Cardiac septum (tissue), 1 donor: Measurements from ENCODE around the gene ADRA1B. TPM values are rescaled to one million over a fixed set of nuclear protein-coding genes. Genes with fewer than 3 reads are reported as not detected.
A peak's percentile ranks its signal among the peaks of the same experiment; 100 is the strongest.
"Not testable (repeated sequence)": the region's sequence is repeated elsewhere in the genome, so short reads cannot be mapped to it uniquely, and the experiment has no call there.

ENCODE experiments used
- DNase-seq: peaks from one replicate; pipeline ENCODE4 v3.0.0-alpha.2; 2020; ENCODE audit warnings: low spot score
- intact Hi-C: fragments of 100-400 bp; cut with DNase I; formaldehyde crosslinking; loops from one replicate; pipeline ENCODE4 v1.14.0; 2022
- total RNA-seq: library from RNA; stranded (reverse); fragmentation: NEBNext Ultra II Directional; extraction: Animal tissue kit (Norgen Biotek cat#: 25700); gene quantifications from one replicate; pipeline ENCODE4 v1.2.1, GENCODE V29; 2021
- donor health status: DM: no; HTN: no; CAD: no.

The ADRA1B gene
- total RNA-seq, 1 donor from 2014 or later = 4.9 TPM

DNA sequence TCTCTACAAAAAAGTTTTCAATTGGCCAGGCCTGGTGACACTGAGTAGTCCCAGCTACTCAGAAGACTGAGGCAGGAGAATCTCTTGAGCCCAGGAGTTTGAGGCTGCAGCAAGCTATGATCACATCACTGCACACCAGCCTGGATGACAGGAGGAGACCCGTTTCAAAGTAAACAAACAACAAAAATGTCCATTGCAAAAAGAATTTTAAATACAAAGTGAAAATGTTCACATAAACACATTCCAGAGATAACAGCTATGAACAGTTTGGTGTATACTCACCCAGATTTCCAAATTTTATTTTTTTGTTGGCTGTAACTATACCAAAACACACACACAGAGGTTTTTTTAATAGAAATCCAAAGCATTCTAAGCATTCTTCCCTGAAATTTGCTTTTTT lies 39.8 kb downstream of the ADRA1B start:
- no peak for DNase-seq
- intact Hi-C loops = no loop called here

- intact Hi-C loops = no loop called here
- peak; percentile 31 for DNase-seq
These were observed 45.2 kb downstream of the ADRA1B start for GRCh38 chr5:159961176-159962160.

DNA sequence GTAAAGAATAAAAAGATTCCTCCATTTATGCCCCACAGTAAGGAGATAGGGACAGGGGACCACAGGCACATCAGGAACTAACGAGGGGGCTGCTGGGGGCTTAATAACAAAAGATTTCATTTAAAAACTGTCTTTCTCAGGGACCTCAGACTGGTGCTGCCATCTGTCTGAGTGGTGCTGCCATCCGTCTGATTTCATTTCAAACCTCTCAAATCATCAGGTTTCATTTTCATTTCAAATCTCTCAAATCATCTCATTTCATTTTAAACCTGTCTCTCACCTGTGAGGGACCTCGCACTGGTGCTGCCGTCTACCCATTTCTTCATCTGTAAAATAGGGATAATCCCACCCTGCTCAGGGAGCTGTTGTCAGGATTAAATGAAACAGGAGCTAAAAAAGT lies 45.9 kb downstream of the ADRA1B start:
- intact Hi-C loops = no loop called here
- no peak for DNase-seq

DNA sequence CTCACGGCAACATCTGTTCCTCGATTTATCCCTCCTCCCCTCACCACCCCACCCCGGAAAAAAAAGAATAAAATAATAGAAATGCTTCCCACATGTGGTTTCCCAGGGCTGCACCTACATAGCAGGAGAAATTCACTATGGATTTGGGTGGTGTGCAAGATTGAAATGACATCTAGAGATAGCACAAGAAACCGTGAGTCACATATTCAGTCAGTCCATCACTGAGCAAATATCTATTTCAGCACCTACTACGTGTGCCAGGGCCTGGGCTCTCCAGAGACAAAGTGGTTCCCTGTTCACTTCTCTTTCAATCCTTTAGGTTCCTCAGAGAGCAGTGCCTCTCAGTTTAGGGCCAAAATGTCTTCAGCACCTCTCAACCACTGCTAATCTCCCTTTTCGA lies 47.7 kb downstream of the ADRA1B start:
- intact Hi-C loops = no loop called here
- DNase-seq = peak; percentile 35

- intact Hi-C loops = loop anchor here (5.0 kb wide), 1 partner anchor 448 kb away; no protein-coding TSS in a partner anchor
- peak; percentile 74 for DNase-seq
These were observed 49.0 kb downstream of the ADRA1B start for GRCh38 chr5:159965031-159965837.

DNA sequence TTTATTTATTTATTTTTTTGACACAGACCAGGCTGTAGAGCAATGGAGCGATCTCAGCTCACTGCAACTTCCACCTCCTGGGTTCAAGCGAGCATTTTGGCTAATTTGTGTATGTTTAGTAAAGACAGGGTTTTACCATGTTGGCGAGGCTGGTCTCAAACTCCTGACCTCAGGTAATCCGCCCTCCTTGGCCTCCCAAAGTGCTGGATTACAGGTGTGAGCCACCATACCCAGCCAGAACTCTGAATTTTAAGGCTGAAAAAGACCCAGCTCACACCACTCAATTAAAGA lies 49.5 kb downstream of the ADRA1B start:
- not testable (repeated sequence) for DNase-seq
- intact Hi-C loops = loop anchor here (5.0 kb wide), 1 partner anchor 448 kb away; no protein-coding TSS in a partner anchor

- intact Hi-C loops = loop anchor here (5.0 kb wide), 1 partner anchor 453 kb away; no protein-coding TSS in a partner anchor
- DNase-seq = no peak
These were observed 53.7 kb downstream of the ADRA1B start for GRCh38 chr5:159969966-159970365.

DNA sequence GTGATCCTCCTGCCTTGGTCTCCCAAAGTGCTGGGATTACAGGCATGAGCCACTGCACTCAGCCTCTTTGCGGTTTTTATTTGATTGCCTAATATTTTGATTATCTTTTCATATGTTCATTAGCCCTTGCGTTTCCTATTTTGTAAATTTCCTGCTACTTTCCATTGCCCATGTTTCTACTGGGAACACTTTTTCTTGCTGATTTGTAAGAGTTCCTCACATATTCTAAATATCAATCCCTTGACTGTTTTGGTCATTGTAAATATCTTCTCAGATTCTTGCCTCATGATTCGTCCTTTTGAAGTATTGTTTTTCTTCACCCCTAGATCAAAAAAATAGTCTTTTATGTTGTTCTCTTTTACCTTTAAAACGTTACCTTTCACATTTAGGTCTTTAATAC lies 54.8 kb downstream of the ADRA1B start:
- DNase-seq = no peak
- intact Hi-C loops = no loop called here

- intact Hi-C loops = no loop called here
- DNase-seq = peak; percentile 43
These were observed 55.2 kb downstream of the ADRA1B start for GRCh38 chr5:159971514-159971913.

GRCh38 chr5:159971931-159972461 lies 55.7 kb downstream of the ADRA1B start:
- peak; percentile 31 for DNase-seq
- intact Hi-C loops = no loop called here

DNA sequence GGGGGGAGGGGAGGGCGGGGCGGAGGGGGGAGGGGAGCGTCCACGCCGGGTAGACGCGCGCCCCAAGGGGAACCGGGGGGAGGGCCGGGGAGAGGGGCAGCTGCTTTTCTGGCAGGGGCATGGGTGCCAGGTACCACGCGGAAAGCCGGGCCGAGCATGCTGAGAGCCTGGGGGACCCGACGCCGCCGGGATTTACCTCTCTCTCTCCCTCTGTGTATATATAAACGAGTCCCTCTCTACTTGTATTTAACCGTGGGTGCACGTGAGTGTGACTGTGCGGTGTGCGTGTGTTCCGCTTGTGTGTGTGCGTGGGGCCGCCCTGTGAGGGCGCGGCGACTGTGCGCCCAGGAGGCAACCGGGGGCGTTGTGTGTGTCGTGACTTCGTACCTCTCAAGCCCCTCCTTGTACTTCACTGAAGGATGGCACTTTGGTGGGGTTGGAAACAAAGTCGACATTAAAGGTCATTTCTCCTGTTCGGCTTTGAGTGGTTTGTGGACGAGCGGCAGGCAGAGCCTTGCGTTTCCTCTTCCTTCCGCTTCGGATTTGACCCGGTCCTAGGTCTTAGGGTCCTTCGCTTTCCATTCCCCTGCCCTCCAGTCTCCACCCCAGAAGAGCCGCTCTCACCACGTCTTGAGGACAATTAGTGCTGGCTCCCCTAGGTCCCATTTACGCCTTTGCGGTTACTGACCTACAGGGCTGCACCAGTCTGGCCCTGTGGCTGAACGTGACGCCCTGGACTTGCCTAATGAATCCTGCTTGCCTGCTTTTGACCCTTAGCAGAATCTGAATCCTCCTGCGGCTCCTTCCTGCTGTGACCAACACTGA lies 56.5 kb downstream of the ADRA1B start:
- intact Hi-C loops = no loop called here
- DNase-seq = peak; percentile 29

- DNase-seq = no peak
These were observed 59.3 kb downstream of the ADRA1B start for GRCh38 chr5:159975462-159976019.

DNA sequence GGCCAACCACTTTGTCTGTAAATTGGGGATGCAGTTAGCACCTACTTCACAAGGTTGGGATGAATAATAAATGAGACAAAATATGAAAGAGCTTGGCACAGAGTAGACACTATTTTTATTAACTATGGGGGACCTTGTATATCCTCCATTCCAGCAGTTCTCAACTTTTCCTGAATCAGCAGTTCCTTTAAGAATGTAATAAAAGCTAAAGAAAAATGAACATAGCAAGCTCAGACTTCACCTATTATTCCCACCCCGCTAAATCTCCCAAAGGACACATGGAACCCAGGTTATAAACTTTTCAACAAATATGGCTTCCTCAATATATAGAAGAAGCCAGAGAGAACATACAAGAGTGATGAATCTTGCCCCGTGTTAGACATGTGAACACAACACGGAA lies 60.6 kb downstream of the ADRA1B start:
- intact Hi-C loops = loop anchor here (5.0 kb wide), 1 partner anchor 530 kb away; no protein-coding TSS in a partner anchor
- DNase-seq = no peak

More at GRCh38 chr5:159975462-159976019, 59.3 kb downstream of the ADRA1B start:
- intact Hi-C loops = loop anchor here (5.0 kb wide), 1 partner anchor 528 kb away; no protein-coding TSS in a partner anchor

DNA sequence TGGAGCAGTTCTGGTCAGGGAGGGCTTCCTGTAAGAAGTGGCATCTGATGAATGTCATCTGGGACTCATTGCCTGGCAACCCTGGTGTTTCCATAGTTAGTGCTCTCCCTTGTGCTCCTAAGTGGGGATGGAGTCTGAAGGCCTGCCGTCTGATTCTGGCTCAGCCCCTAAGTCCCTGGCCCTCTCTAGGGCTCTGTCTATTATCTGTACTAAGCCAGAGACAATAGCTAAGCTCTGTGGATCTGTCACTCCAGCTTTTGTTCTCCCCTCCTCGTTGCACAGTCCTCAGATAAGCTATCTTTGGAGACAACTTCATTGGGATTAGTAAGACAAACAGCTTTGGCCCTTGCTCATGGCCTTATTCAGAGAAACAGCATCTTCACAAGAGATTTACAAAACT lies 62.1 kb downstream of the ADRA1B start:
- intact Hi-C loops = loop anchor here (5.0 kb wide), 1 partner anchor 531 kb away; no protein-coding TSS in a partner anchor
- no peak for DNase-seq

- no peak for DNase-seq
- intact Hi-C loops = loop anchor here (10.0 kb wide), 1 partner anchor 698 kb away; no protein-coding TSS in a partner anchor
These were observed 66.3 kb downstream of the ADRA1B start for GRCh38 chr5:159982421-159983173.

GRCh38 chr5:159987031-159987674 lies 70.9 kb downstream of the ADRA1B start:
- peak; percentile 83 for DNase-seq
- intact Hi-C loops = loop anchor here (5.0 to 10.0 kb wide), 3 partner anchors 545 to 702 kb away; partner anchors contain the start of gene IL12B

DNA sequence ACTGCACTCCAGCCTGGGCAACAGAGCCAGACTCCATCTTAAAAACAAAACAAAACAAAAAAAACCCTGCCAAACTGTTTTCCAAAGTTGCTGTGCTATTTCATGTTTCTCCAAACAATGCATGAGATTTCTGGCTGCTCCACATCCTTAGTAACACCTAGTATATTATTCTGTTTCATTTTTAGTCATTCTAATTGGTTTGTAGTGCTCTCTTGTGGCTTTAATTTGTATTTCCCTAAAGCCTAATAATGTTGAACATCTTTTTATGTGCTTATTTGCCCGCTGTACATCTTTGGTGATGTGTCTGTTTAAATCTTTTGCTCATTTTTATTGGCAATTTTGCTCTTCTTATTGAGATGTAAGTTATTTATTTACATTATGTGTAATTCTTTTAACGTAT lies 74.2 kb downstream of the ADRA1B start:
- DNase-seq = no peak
- intact Hi-C loops = no loop called here
